Measurements from ENCODE around the gene ING1.

ING1 gene

GRCh38 chr13:110676595-110677587 lies 36.6 kb upstream of the ING1 start:
- TF ChIP-seq CTCF (IDR thresholded peaks at IDR 0.05; ENCODE audit: extremely low read depth, insufficient read depth, missing control alignments), result no peak
- peak; percentile 75 for DNase-seq (ENCODE audit: low spot score)
- in situ Hi-C loops (cut with MboI; ENCODE audit: low pct_unique_long_range_greater_than_20kb, low sequenced_read_pairs, unreplicated experiment), result no loop called here

- DNase-seq (ENCODE audit: low spot score), result no peak
- in situ Hi-C loops (cut with MboI; ENCODE audit: low pct_unique_long_range_greater_than_20kb, low sequenced_read_pairs, unreplicated experiment), result no loop called here
- TF ChIP-seq CTCF (IDR thresholded peaks at IDR 0.05; ENCODE audit: extremely low read depth, insufficient read depth, missing control alignments), result no peak
Observed at GRCh38 chr13:110677731-110678545, 35.6 kb upstream of the ING1 start.

- TF ChIP-seq CTCF (IDR thresholded peaks at IDR 0.05; ENCODE audit: extremely low read depth, insufficient read depth, missing control alignments), result peak; percentile 46
- DNase-seq (ENCODE audit: low spot score), result no peak
Observed at GRCh38 chr13:110680852-110681251, 32.6 kb upstream of the ING1 start.

GRCh38 chr13:110681868-110682550 lies 31.5 kb upstream of the ING1 start:
- no peak for TF ChIP-seq CTCF (IDR thresholded peaks at IDR 0.05; ENCODE audit: extremely low read depth, insufficient read depth, missing control alignments)
- no peak for DNase-seq (ENCODE audit: low spot score)
- in situ Hi-C loops (cut with MboI; ENCODE audit: low pct_unique_long_range_greater_than_20kb, low sequenced_read_pairs, unreplicated experiment), result no loop called here

More at GRCh38 chr13:110680852-110681251, 32.6 kb upstream of the ING1 start:
- in situ Hi-C loops (cut with MboI; ENCODE audit: low pct_unique_long_range_greater_than_20kb, low sequenced_read_pairs, unreplicated experiment), result no loop called here

- no peak for DNase-seq (ENCODE audit: low spot score)
- in situ Hi-C loops (cut with MboI; ENCODE audit: low pct_unique_long_range_greater_than_20kb, low sequenced_read_pairs, unreplicated experiment), result no loop called here
- TF ChIP-seq CTCF (IDR thresholded peaks at IDR 0.05; ENCODE audit: extremely low read depth, insufficient read depth, missing control alignments), result no peak
Observed at GRCh38 chr13:110682746-110683145, 30.8 kb upstream of the ING1 start.
